CD4-positive, alpha-beta T cell treated with Interleukin-17A for 4 hours (primary cell): ENCODE results near the gene CCDC142.

Source experiments
- DNase-seq: peaks from one replicate; pipeline ENCODE4 v3.0.0-alpha.2; 2020; ENCODE audit warnings: mixed read lengths

The CCDC142 gene

DNA sequence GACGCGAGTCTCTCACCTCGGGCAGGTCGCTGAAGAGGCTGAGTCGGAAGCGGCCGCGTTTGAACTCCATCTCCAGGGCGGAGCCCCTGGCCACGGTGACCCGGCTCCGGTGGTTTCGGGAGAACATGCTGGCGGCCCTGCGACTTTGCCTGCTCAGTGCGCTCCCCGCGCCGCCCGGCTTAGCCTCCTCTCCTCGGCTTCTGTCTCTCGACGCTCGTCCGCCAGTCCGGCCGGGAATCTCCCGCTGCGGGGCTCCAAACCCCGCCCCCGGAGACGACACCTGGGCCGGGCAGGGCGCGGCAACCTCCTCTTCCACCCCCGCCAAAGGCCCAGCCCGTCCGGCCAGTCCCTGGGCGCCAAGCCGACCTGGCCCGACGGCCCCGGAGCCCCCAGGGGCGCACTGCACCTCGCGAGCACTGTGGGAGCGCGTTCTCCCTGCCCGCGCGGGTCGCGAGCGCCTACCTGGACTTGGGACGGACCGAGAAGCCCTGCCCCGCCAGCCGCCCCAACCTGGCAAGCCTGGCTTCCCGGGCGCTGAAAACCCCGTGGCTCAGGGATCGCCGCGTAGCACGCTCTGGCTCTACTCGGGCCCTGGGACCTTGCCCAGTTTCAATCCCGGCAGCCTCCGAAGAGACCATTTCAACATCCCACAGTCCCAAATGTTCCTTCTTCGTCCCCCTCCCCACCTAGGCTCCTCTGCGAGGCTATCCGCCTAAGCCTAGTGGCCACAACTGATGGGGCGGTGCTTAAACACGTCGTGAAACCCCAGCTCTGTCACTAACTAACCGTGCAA lies 40.9 kb downstream of the CCDC142 start, which contains the start of gene RTKN:
Gene RTKN (minus strand): TSS at position 248 of the 793 bp plus-strand sequence. CDS start 121 bp downstream, at position 127.
- DNase-seq, result peak; percentile 34

DNA sequence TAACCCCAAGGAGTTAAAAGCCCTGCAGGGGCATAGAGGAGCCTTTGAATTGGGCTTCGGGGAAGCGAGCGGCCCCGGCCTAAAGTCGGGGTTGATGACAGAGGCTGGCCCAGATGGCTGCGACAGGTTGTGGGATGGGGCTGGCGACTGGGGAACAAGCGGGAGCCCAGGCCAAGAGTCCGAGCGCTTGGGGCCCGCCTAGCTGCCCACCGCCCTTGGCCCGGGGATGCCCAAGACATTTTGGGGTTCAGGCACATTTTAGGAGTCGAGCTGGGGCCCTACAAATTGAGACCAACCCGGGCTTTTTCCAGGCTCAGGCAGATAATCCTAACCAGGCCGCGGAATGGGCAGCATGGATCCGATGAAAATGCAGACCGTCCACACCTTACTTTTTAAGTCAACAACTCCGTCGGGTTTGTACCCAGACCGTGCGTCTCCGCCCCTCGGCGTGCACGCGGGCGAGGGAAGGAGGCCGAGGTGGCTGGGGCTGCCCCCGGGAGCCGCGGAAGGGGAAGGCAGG lies 41.6 kb downstream of the CCDC142 start:
- DNase-seq, result no peak

DNA sequence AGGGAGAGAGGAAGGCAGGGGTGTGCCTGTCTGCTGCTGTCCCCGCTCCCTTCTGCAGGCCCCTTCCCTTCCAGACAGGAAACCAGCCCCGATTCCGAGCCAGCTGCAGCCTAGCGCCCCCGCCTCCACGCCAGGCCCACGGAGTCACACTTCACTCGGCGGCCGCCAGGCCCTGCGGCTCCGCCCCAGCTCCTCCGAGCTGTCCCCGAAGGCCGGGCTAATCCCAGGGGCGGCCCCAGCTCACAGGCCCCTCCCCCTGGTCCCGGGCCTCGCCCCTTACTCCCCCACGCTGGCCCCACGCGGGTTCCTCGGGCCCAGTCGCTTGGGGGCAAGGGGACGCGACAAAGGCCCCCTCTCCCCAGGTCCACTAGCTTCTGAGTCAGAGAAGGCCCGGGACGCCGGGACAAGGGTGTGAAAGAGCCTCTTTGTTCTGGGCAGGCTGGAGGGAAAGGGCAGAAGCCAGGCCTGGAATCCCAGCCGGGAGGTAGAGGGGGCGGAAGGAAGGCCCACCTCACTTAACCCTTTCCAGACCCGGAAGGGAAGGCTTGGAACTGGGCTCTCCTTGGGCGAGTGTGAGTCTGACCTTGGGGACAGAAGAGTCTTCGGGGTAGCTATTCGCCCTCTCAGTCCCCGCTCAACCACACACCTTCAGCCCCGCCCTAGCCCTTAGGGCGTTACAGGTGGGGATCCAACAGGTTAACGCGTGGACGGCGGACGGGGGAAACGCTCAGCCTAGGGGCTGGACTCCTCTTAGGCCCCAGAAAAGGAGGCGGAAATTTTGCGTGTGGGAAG lies 42.2 kb downstream of the CCDC142 start:
- DNase-seq, result peak; percentile 56

DNA sequence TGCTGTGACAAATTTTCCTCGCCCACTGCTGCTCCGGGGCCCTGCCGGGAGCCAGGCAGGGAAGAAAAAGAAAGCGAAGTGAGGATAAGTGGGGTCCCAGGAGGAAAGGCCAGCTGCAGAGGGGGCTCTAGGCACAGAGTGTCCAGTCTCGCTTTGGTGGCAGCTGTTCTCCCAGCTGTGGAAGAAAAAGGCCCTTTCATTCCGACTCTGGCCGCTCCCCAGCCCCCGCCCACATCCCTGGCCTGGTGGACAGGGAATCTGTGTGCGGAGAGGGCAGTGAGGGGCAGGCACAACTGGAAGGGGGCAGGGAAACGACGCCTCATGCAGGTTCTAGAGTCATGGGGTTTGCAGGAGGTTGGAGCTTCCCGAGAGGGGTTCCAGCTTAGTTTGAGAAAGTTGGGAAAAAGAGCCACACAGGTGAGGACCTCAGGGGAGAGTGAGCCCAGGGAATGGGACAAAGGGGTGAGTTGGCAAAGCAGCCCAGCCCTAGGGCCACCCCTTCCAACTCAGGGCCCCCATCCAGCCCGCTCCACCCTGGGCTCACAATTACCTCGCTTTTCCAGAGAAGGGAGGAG lies 42.9 kb downstream of the CCDC142 start:
- DNase-seq, result no peak

DNA sequence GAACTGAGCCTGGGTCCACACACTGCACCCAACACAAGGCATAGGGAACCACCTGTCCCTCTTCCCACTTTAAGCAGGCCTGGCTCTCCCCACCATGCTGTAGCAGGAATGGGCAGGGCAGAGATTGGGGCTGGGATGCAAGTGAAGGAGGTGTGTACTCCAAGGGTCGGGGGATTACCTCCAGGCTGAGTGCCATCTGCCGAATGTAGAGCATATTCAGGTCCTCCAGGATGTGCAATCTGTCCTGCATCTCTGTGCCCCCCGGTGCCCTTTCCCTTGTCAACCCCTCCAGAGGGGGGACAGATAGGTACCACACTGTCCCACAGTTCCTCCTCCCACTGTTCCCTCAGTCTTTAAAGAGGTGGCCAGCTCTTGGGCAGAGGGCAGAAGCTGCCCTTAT lies 43.4 kb downstream of the CCDC142 start:
- DNase-seq, result no peak

DNA sequence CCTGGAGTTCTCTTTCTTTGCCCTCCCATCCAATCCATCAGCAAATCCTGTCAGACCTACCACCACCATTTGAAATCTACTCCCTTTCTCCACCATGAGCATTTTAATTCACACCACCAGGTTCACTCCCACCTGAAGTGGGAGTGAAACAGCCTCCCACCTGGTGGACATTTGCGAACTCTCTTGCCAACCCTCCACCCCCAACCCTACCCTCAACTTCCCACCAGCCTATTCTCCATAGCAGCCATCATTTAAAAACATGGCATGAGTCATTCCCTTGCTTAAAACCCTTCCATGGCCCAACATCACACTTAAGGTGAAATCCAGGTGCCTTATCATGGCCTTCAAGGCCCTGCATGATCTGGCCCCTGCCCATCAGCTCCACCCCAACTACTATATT lies 44.5 kb downstream of the CCDC142 start:
- DNase-seq, result no peak

DNA sequence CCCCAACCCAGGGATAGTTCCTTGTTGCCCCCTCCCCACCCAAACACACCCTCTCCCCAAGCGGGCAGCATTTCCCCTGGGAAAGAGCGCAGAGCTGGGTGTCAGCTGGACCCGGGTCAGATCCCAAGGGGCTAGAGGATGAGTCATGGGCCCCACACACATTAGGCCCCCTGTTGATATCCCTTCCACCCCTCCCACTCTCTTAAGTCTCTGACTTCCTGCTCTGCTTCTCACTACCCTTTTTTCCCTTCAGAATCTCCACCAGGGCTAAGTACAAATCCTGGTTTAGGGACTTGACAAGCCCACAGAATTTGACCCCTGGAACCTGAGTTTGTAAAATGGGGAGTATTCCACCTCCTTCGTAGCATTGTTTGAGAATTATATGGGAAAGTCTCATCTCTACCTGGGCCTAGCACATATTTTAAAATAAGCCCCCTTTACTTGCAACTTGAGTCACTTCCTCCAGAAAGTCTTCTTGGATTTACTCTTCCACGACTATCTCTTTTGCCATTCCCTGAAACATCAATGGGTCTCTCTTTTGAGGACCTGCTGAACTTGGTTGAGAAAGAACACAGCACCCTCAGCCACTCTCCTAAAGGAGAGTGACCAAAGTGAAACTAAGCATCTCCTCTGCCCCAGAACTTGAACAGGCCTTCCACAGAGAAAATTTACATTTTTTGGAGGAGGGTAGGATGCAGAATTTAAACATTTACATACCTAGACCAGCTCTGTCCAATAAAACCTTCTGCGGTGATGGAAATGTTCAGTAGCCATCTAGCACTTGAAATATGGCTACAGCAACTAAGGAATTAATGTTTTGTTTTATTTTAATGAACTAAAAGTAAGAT lies 45.7 kb downstream of the CCDC142 start:
- no peak for DNase-seq

DNA sequence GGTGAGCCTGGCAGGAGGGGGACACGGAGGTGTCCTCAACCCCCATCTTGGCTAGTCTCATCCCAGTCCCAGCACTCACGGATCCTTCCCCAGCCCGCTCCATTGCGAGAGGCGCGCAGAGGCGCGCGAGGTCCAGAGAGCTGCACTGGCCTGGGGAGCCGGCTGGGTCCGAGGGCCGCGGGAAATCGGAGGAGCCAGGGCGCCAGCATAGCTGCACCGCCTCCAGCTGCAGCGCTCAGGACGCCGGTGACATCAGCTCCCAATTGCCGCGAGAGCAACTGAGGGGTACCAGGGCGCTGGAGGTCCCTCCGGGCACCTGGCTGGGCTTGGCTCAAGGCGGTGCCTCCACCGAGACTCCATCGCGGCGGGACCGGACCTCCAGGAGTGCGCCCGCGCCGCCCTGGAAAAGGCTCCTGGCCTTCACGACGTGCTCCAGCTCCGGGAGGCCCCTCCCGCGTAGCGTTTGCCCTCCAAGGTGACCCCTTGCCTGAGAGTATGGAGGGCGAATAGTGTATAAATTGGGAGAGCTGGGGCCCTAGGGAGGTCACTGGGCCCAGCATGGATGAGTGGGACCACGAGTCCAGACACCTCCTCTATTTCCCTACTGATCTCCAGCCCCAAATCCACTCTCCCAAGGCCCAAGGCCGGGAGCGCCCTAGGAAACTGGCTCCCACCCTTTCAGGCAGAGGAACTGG lies 46.5 kb downstream of the CCDC142 start:
- no peak for DNase-seq

DNA sequence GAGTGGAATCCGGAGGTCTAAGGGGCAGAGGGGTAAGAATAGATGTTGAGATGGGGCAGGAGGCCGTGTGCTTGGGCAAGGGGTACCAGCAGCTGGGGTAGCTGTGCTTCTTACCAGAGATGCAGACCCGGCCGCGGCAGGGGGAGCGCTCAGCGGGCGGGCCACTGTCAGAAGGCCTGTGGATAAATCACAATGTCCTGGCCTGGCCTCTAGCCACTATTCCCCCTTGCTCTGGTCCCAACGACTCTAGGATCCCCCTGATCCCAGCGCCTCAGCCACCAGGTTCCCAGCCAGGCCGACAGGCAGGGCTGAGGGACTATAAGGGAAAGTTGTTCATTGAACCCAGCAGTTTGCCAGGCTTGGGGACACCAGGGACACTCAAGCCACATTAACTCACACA lies 52.3 kb downstream of the CCDC142 start:
- DNase-seq, result no peak

DNA sequence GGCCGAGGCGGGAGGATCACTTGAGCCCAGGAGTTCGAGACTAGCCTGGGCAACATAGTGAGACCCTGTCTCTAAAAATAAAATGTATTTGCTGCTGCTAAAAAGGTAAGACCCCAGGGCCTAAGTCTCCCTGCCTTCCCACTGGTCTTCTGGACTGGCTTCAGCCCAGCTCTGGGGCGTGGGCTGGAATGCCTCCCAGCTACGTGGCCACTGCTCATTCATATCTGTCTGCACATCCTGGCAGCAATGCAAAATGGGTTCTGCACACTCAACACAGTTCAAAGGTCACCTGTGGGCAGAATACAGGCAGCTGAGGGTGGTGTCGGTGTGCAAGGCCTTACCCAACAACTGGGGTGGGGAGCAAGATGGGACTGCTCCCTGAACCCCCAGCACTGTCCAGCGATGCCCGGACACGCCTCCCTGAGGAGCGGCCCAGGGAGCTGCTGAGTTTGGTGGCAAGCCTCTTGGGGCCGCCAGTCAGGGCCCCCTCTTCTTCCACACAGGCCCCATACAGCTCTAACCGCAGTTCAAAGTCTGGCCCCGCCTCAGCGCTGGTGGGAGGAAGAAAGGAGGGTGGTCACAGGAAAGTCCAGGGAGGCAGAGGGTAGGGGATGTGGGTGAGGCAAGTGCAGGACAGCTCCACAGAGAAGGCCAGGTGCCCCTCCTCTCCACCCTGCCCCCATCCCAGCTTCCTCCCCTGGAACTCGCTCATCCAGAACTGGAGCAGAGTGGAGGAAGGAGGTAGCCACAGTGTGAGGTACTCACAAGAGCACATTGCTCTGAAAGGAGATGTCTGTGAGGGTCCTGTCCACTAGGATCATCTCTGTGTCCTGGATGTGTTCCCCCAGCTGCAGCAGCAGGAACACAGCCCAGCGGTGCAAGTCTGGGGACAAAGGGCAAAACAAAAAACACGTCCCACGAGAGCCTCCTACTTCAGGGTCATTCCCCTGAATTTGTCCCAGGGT lies 53.0 kb downstream of the CCDC142 start:
- DNase-seq, result no peak

DNA sequence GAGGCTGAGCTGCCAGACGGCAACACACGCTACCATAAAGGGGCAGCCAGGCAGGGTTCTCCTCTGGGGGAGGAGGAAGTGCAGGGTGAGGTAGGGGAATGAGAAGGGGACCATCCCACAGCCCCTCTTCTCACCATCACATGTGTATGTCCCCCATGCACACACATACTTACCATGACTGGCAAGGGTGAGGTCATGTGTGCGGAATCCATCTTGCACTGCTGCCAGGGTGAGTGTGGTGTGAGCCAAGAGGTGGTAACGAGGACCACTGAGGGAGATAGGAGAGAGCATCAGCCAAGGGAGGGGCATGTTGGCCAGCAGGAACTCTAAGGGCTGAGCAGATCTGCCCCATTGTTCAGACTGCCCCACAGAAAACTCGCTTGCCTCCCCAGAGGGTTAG lies 54.1 kb downstream of the CCDC142 start:
- no peak for DNase-seq

DNA sequence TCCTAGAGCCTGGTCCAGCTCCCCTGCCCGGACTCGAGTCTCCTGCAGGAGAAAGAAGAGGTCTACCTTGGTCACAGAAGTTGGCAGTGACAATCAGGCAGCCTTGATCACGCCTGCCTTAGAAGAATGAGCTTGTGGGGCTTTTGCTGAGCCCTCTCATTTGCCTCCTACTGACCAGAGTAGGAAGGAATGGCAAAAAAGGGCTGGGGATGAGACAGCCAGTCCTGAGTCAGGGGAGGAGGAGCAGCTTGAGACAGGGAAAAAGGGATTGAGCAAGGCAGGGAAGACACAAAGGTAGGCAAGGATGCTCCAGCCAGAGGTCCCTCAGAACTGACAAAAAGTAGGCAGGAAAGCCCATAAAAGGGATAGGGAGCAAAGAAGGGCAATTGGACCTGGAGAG lies 55.2 kb downstream of the CCDC142 start:
- DNase-seq, result no peak

DNA sequence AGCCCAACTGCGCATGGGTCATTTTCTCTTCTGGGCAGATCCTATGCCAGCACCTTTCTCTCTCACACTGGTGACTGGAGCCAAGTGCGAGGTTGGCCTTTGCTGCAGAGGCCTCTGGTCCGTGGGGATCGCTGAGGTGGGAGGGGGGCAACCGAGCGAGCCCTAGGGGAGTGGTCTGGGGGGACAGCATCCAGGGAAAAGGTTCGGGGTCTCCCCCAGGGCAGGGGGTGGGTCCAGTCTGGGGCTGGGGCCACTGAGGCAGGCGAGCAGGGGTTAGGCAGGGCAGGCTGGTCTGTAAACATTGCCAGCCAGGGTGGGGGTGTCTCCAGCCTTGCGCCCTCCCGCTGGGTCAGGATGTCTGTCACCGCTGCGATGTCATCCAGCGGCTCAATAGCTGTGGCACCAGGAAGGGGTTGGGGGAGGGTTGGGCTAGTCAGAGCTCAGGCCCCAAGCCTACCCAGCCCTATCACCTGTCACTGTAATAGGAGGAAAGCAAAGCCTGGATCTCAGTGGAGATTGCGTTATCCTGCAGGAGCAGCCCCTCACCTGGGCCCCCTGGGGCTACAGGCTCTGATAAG lies 56.5 kb downstream of the CCDC142 start:
- DNase-seq, result no peak

DNA sequence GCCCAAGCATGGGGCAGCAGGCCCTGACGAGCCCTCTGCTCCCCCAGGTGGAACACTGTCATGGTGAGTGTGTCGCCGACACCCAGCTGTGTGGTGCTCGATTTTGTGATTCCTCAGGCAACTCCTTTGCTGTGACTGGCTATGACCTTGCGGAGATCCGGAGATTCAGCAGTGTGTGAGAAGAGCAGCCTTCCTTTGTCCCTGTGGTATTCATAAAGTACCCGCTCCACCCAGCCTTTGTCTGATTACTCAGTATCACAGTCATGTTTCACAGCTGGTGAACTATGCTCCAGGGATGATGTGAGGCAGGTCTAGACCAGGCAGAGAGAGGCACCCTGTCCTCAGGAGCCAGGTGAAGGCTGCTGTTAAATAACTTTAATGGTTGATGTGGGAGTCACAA lies 57.3 kb downstream of the CCDC142 start:
- DNase-seq, result no peak

DNA sequence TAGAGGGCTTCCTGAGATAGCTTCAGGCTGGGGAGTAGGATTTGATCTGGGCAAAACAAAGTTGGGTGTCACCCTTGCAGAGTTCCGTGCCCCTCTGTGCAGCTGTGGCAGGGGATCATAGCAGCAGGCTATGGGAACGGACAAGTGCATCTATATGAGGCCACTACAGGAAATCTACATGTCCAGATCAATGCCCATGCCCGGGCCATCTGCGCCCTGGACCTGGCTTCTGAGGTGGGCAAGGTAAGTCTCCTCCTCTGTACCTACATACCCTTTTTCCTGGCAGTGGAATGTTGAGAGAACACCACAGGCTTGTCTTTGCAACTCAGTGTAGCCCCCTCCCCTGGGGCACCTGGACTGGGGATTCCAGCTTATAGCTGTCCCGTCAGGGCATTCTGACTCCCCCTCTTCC lies 57.8 kb downstream of the CCDC142 start:
- no peak for DNase-seq

DNA sequence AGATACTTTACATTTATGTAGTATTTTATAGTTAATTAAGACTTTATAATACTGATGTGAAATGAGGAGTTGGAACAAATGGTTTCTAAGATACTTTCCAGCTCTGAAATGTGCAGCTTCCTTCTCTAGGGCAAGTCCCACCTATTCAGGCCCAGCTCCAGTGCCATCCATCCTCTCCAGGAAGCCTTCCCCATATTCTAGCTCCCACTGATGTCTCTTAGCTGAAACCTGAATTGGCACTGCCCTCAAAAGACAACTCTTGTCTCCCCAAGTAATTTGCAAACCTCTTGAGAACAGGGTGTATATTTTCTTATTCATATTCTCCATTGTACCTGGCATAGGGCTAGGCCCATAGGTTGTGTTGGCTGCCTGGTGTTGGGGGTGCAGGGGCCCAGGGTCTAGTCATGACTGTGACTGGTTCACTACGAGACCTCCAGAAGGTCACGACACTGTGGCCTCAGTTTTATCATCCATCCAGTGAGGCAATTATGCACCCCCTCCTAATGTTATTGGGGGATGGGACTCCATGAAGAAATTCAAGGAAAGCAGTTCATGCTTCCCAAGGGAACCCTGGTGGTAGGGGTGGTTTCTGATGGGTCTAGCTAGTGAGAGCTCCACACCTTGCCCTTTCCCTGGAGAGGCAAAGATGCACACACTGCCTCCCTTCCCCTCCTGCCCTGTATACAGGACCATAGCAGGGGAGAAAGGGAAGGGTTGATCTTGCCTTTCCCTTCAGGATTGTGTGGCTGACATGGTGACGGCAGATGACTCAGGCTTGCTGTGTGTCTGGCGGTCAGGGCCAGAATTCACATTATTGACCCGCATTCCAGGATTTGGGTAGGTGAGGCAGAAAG lies 58.4 kb downstream of the CCDC142 start:
- no peak for DNase-seq
